NOMO-1 treated with DMSO at 0.1 percent for 48 hours (cell line): ENCODE results near the gene POMZP3.
"Not testable (repeated sequence)": the region's sequence is repeated elsewhere in the genome, so short reads cannot be mapped to it uniquely, and the experiment has no call there.

ENCODE experiments used
- DNase-seq: peaks from one replicate; lab custom pipeline; 2025; ENCODE audit not compliant: unreplicated experiment; lab: John Stamatoyannopoulos, UW

The POMZP3 gene

DNA sequence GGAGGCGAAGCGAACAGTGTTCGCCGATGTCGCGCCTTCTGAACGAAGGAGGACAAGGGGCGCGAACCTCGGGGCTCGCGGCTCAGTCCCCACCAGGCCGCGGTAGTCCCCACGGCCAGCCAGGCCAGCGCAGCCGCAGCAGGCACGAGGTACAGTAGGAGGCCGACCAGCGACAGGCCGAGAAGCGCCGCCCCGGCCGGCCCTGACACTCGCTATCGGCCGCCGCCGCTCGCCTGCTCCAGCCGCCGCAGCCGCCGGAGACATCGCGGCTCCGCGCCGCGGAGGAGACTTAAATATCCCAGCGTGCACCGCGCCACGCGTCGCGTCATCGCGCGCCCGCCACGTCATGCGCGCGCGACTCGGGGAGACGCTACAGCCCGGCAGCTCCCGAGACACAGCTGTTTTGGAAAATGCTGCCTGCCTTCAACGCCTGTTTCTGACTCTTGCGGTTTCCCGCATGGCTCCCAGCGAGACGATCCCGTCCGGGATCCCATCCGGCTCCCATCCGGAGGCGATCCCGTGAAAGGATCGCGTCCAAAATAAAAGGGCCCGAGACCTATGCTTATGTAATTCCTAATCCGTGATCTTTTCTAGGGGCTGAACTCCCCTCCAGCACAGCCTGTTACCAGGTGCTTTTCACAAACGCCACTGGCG, at the start of gene POMZP3:
POMZP3 (minus strand) TSS at position 291 of the 654 bp plus-strand sequence. CDS start 1,215 bp downstream, outside the sequence.
- DNase-seq = not testable (repeated sequence)

DNA sequence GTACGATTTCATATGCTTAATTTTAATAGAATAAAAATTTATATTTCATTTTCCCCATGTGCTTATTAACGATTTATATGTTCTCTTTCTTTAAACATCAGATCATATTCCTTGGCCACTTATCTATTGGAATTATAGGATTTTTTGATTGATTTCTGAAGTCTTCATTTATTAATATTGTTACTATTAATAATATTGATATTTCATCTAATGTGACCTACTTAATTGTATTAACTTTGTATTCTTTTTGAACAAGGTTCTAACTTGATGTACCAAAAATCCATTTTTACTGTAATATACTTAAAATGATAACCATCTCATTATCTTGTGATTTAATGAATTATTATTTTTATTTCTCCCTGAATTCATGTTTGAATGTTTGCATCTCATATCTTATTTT, 48.7 kb upstream of the POMZP3 start:
- DNase-seq = not testable (repeated sequence)

- not testable (repeated sequence) for DNase-seq
Observed at GRCh38 chr7:76673346-76673745, 46.3 kb upstream of the POMZP3 start.

- not testable (repeated sequence) for DNase-seq
Observed at GRCh38 chr7:76659212-76659611, 32.1 kb upstream of the POMZP3 start.

GRCh38 chr7:76656425-76656824, 29.3 kb upstream of the POMZP3 start:
- not testable (repeated sequence) for DNase-seq

- not testable (repeated sequence) for DNase-seq
Observed at GRCh38 chr7:76642620-76643019, 15.5 kb upstream of the POMZP3 start.

- not testable (repeated sequence) for DNase-seq
Observed at GRCh38 chr7:76637061-76637691, 10.1 kb upstream of the POMZP3 start.

GRCh38 chr7:76626581-76626980, 498 bp downstream of the POMZP3 start:
- DNase-seq = not testable (repeated sequence)

GRCh38 chr7:76619439-76620190, 7.5 kb downstream of the POMZP3 start:
- not testable (repeated sequence) for DNase-seq

GRCh38 chr7:76613783-76614182, 13.3 kb downstream of the POMZP3 start:
- not testable (repeated sequence) for DNase-seq

GRCh38 chr7:76612232-76612631, 14.8 kb downstream of the POMZP3 start:
- DNase-seq = not testable (repeated sequence)

- not testable (repeated sequence) for DNase-seq
Observed at GRCh38 chr7:76609864-76610263, 17.2 kb downstream of the POMZP3 start.

- DNase-seq = not testable (repeated sequence)
Observed at GRCh38 chr7:76608469-76608868, 18.6 kb downstream of the POMZP3 start.

DNA sequence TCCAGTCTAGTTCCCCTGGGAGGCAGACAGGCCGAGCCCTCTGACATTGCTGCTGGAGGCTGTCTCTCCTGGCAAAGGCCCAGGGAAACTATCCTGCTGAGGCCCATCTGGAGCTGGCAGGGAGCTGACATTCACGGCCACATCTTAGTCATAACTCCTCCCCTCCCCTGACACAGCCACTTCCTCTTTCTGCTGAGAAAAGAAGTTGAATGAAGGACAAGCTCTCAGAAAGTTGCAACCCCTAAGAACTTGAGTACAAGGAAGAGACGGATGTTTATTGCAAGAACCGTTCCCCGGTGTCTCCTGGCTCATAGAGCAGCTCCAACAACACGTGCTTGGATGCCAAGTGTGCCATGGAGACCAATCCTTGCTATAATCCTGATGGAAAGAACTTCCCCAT, 21.1 kb downstream of the POMZP3 start:
- peak; percentile 100 for DNase-seq

- not testable (repeated sequence) for DNase-seq
Observed at GRCh38 chr7:76600650-76601049, 26.4 kb downstream of the POMZP3 start.

DNA sequence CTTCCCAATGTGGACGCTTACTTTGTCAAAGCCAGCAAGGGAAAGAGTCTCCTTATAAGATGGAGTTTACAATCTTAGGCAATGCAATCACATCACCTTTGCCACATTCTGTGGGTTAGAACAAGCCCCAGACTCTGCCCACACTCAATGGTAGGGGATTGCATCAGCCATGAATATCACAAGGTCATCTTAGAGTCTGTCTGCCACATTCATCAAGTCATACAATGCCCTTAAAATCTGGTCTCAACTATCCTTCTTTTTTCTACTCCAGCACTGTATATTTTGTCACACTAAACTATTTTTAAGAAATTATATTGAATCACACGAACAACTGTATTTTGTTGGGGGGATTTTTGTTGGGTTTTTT, 27.0 kb downstream of the POMZP3 start:
- not testable (repeated sequence) for DNase-seq

DNA sequence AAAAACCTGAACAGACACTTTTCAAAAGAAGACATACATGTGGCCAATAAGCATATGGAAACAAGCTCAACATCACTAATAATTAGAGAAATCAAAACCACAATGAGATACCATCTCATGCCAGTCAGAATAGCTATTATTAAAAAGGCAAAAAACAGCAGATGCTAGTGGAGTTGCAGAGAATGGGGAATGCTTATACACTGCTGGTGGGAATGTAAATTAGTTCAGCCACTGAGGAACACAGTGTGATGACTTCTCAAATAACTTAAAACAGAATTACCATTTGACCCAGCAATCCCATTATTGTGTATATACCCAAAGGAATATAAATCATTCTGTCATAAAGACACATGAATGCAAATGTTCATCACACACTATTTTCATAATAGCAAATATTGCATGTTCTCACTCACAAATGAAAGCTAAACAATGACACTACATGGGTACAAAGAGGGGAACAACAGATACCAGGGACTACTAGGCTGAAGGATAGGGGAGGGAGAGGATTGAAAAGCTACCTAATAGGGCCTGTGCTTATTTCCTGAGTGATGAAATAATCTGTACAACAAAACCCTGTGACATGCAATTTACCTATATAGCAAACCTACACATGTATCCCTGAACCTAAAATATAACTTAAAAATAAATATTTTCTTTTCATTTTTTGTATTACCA, 28.4 kb downstream of the POMZP3 start:
- DNase-seq = not testable (repeated sequence)

DNA sequence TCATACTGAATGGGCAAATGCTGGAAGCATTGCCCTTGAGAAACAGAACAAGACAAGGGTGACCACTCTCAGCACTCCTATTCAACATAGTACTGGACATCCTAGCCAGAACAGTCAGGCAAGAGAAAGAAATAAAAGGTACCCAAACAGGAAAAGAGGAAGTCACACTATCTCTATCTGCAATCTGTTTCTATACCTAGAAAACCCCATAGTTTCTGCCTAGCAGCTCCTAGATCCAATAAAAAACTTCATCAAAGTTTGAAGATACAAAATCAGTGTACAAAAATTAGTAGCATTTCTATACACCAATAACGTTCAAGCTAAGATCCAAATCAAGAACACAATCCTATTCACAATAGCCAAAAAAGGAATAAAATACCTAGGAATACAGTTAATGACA, 29.8 kb downstream of the POMZP3 start:
- peak; percentile 55 for DNase-seq

DNA sequence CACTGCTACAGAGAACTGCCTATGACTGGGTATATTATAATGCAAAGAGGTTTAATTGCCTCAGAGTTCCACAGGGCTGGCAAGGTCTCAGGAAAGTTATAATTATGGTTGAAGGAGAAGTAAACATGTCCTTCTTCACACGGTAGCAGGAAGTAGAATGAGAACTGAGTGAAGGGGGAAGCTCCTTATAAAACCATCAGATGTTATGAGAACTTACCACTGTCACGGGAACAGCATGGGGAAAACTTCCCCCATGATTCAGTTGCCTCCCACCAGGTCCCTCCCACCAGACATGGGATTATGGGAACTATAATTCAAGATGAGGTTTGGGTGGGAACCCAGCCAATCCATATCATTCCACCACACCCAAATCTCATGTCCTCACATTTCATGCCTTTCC, 34.4 kb downstream of the POMZP3 start:
- peak; percentile 75 for DNase-seq

DNA sequence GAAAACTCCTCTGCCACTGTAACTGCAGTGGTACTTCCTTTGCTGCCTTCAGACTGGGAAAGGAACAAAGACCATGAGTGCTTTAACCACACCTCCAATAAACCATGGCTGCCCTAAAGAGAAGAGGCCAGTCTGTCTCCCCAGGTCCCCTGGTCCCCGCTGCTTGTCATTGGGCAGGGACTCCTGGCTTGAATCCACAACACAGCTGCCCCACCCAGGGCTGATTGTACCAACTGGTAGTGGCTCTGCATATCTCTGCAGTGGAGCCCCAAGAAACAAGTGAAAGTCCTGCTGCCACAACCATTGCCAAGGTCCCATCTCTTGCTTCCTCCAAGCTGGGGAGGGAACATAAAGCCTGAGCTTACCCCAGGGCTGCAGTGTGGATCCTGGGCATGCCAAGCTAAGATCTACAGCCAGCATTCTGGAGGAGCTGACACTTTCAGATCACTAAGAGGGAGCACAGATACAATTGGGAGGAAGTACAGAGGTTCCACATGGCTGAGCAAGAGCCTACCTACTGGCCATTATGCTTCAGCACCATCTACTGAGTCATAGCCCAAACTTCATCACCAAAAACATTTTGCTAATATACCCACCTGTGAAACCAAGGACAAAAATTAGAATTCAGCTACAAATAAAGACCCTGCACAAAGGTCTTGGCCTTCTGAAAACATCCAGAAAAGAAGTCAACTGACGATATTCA, 35.3 kb downstream of the POMZP3 start:
- not testable (repeated sequence) for DNase-seq

DNA sequence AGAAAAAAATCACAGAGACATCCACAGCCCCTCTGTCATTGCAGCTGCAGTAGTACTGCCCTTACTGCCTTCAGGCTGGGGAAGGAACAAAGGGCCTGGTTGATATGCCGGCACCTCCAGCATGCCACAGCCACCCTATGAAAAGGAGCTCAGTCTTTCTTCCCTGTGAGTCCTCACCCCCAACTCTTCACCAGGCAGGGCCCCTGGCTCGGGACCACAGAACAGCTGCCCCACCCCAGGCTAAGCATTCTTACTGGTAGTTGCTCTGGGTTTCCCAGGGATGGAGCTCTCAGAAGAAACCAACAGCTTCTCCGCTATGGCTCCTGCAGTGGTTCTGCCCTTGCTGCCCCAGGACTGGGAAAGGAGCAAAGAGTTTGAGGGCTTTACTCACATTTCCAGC, 36.0 kb downstream of the POMZP3 start:
- DNase-seq = not testable (repeated sequence)
